Measurements from ENCODE around the gene KIF5A.
A peak's percentile ranks its signal among the peaks of the same experiment; 100 is the strongest.
"Not testable (repeated sequence)": the region's sequence is repeated elsewhere in the genome, so short reads cannot be mapped to it uniquely, and the experiment has no call there.

Gene KIF5A

DNA sequence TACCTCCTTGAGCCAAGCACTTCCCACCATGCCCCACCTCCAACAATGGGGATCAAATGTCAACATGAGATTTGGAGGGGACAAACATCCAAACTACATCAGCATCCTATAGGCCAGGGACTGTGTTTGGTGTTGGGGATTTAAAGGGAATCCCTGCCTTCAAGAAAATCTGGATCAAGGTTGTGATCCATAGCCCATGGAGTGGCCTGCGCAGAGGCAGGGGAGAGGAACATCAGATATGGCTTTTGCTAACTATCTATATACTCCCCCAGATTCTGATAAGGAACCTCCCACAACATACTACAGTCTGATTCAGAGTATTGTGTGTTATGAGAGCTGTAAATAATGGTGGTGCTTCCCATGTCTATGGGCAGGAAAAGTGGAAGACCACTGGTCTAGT, 5.1 kb downstream of the KIF5A start:
- DNase-seq (ENCODE audit: low read depth) = no peak

GRCh38 chr12:57558864-57559263, 9.0 kb downstream of the KIF5A start:
- DNase-seq (ENCODE audit: low read depth) = no peak

- DNase-seq (ENCODE audit: low read depth) = no peak
Observed at GRCh38 chr12:57560516-57560915, 10.7 kb downstream of the KIF5A start.

DNA sequence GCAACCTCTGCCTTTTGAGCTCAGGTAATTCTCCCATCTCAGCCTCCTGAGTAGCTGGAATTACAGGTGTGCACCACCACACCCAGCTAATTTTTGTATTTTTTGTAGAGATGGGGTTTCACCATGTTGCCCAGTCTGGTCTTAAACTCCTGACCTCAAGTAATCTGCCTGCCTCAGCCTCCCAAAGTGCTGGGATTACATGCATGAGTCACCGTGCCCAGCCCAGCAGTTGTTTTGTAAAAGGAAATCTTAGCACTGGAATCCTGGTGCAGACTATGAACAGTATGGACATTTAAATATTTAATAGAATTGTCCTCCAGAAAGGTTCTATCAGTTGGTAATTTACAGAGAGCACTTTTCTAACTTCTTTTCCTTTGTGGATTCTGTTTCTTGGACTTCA, 11.3 kb downstream of the KIF5A start:
- DNase-seq (ENCODE audit: low read depth) = not testable (repeated sequence)

DNA sequence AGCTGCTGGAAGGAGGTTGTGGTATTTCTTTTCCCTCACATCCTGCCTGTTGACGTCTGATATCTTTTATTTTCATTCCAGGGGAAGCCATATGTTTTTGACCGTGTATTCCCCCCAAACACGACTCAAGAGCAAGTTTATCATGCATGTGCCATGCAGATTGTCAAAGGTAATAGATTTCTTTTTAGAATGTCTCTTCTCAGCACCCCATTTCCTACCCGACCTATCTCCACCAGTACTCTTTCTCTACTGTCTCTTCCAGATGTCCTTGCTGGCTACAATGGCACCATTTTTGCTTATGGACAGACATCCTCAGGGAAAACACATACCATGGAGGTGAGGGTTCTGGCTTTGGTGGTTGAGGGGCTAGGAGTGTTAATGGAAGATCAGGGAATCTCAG, 13.5 kb downstream of the KIF5A start:
- no peak for DNase-seq (ENCODE audit: low read depth)

- DNase-seq (ENCODE audit: low read depth) = no peak
Observed at GRCh38 chr12:57564178-57564740, 14.4 kb downstream of the KIF5A start.

DNA sequence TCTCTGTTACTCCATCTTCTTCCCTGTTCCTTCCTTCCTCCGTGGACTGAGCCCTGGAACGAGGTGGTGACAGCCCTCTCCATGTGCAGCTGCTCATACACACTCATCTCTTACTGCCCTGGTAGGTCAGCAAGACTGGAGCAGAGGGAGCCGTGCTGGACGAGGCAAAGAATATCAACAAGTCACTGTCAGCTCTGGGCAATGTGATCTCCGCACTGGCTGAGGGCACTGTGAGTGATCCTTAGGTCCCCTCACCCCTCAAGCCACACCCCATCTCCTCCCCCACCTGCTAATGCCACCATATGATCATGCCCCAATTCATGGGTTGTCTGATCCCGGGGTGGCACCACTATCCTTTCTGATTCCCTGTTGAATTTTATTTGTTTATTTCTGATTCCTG, 19.0 kb downstream of the KIF5A start:
- DNase-seq (ENCODE audit: low read depth) = no peak

GRCh38 chr12:57569858-57570257, 20.0 kb downstream of the KIF5A start:
- no peak for DNase-seq (ENCODE audit: low read depth)

DNA sequence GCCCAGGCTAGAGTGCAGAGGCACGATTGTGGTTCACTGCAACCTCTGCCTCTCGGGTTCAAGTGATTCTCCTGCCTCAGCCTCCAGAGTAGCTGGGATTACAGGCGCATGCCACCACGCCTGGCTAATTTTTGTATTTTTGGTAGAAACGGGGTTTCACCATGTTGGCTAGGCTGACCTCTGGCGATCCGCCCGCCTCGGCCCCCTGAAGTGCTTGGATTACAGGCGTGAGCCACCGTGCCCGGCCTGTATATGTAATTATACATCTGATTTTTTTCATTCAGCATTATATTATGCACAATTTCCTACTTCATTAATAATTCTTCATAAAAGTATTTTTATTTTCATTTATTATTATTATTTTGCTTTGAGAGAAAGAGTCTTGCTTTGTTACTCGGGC, 20.6 kb downstream of the KIF5A start:
- not testable (repeated sequence) for DNase-seq (ENCODE audit: low read depth)

- DNase-seq (ENCODE audit: low read depth) = no peak
Observed at GRCh38 chr12:57571926-57572762, 22.3 kb downstream of the KIF5A start.

DNA sequence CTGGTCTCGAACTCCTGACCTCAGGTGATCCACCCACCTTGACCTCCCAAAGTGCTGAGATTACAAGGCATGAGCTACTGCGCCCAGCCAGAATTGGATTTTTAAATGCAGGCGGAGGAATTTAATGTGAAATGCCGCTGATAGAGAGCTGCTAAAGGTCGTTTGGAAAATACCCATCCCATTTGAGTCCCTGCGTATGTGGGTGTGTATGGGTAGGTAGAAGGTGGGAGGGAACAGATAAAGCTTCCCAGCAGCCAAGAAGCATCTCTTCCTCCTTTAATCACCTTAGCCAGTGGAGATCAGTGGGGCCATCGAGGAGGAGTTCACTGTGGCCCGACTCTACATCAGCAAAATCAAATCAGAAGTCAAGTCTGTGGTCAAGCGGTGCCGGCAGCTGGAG, 25.0 kb downstream of the KIF5A start:
- no peak for DNase-seq (ENCODE audit: low read depth)

DNA sequence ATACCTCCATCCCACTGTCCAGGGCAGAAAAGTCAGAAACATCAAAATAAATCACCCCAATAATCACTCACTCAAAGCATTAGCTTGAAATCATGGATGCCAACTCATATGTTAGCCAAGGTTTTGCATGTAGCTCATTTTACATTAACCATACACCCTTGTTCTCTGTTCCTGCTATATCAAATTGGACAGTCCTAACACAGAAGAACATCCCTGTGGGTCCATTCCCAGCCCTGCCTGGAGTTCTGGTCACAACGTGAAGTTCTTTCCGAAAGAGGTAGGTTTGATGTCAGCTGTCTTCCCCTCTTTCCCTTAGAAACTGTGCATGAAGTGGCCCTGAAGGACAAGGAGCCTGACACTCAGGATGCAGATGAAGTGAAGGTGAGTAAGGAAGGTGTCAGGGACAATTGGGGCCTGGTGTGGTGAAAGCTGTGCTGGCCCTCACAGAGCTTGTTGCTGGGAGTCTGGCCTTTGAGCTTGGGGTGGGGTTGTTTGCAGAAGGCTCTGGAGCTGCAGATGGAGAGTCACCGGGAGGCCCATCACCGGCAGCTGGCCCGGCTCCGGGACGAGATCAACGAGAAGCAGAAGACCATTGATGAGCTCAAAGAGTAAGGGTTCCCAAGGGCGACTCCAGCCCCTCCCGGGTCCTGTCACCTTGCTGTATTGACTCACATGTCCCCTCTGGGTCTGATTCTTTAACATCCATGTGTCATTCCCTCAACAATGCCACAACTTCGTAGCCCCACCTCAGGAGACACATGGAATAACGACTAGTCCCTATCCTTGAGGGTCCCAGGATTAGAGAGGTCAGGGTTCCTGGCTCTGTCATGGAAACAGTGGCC, 26.1 kb downstream of the KIF5A start:
- DNase-seq (ENCODE audit: low read depth) = no peak

- DNase-seq (ENCODE audit: low read depth) = no peak
Observed at GRCh38 chr12:57576613-57577160, 26.8 kb downstream of the KIF5A start.

DNA sequence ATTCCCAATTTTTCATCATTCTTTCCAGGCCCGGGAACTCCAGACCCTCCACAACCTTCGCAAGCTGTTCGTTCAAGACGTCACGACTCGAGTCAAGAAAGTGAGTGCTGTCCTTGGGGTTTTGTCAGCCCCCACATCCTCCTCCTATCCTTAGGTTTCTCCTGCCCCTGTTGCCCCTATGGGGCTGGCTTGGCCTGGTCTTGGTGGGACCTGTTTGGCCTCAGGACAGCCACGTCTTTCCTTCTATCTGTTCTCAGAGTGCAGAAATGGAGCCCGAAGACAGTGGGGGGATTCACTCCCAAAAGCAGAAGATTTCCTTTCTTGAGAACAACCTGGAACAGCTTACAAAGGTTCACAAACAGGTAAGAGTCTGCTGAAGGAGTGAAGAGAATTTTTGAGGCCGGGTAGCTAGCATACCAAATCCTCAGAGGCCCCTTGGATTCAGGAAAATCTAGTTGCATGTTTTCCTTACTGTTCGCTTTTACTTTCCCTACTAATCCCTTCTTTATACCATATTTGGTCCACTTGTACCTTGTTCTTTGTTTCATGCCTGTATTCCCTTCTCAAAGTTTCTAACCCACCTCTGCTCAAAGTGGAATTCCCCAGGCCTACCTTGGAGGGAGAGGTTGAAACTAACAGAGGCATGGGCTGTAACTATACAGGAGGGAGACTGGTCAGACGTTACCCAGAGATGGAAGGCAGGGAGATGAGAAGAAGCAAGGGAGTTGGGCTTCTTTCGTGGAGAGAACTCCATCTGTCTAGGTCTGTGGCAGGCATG, 28.3 kb downstream of the KIF5A start:
- DNase-seq (ENCODE audit: low read depth) = no peak

DNA sequence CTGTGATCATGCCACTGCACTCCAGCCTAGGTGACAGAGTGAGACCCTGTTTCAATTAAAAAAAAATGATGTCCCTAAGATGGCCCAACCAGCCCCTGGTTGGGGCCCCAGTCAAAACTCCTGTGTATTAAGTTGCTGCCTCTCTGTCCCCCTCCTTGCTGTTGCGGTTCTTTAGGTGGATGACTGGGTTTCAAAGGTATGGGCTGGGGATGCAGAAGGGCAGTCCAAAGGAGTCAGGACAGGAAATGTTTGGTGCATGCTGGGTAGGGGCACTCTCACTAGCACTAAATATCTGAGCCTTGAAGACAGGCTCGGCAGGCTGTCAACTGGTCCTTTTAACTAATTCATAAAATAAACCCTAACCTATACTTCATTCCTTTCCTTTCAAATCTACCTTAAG, 29.2 kb downstream of the KIF5A start:
- DNase-seq (ENCODE audit: low read depth) = no peak

DNA sequence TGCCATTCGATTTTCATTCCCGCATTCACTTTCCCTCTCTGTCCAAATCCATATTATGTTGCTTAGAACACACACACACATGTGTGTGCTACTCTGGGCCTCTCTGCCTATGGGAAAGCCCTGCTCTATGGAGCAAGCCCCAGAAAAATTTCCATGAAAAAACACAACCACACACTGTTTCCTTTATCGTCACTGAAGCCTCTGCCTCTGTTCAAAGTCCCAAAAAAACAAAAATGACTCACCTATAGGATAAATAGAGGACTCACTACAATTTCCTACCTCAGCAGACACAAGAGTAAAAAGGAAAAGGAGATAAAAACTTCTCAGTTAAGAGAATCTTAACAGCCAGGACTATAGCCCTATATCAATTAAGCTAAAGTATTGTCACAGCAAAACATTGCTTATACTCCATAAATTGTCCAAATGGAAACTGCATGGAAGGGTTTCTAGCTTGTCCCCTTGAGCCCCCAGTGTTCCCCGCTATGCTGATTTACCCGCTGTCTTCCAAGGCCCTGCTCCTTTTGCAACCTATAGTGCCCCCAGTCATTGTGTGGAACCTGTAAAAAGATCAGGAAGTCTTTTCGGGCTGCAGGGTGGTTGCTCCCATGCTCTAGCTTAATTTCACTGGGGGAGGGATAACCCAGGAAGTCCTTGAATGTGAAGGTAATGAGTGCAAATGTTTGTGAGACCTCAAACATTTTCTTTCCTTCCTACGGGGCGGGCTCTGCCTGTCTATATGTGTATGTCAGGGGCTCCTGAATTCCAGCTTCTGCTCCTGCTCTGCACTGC, 30.0 kb downstream of the KIF5A start:
- no peak for DNase-seq (ENCODE audit: low read depth)

GRCh38 chr12:57580466-57580795, 30.6 kb downstream of the KIF5A start:
- no peak for DNase-seq (ENCODE audit: low read depth)

DNA sequence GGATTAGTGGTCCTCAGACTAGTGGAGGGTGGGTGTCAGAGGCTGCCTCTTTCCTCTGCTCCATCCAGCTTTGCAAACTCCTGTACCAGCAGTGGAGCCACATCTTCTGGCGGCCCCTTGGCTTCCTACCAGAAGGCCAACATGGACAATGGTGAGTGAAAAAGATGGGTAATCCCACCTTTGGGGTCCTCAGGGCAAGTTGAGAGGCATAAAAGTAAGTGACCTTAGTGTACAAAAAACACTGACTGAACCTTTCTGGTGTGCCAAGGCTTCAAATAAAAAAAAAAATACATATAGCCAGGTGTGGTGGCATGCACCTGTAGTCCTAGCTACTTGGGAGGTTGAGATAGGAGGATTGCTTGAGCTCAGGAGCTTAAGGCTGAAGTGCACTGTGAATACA, 32.0 kb downstream of the KIF5A start:
- no peak for DNase-seq (ENCODE audit: low read depth)

DNA sequence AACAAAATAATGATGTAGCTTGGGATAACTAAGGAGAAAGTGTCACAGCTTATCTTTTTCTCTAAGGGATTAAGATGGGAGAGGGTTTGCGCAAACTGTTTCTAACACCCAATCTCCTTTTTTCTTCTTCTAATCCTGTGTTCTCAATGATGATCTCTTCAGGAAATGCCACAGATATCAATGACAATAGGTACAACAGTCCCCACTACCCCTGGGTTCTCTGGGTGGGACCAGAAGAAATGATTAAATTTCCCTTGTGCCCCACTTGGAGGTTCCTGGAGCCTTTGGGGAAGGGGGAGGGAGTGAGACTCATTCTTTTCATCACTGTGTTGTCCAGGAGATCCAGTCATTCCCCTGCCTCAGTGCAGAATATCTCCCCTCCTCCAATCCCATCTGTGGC, 32.6 kb downstream of the KIF5A start:
- DNase-seq (ENCODE audit: low read depth) = no peak

- peak; percentile 55 for DNase-seq (ENCODE audit: low read depth)
Observed at GRCh38 chr12:57583008-57583831, 33.4 kb downstream of the KIF5A start.
